ENCODE results near the gene SSH2. TPM values are rescaled to one million over a fixed set of nuclear protein-coding genes. Genes with fewer than 3 reads are reported as not detected.

SSH2 gene
- total RNA-seq, 1 experiment from 2014 or later = 14.6 TPM

- no peaks in the 10 kb centered on the region for H3K27me3 ChIP-seq (ENCODE audit: insufficient read depth, low read length)
- Mint-ChIP-seq H3K27ac (no peak overlapping the region), H3K9me3 (peaks cover 16 to 25% of the 10 kb centered on the region in 2 experiments), H3K27me3 (ENCODE audit: low read depth) (peaks cover 1% of the 10 kb centered on the region; the same call in 1 of the 2 replicates), H3K4me3 (no peak overlapping the region), H3K36me3 (ENCODE audit: insufficient read depth in 1 of 3, low read depth in 3 of 3) (peaks cover 10 to 16% (median 13%) of the 10 kb centered on the region in 3 experiments), H3K4me1 (no peaks in the 10 kb centered on the region)
- no peak overlapping the region for H2BK5ac ChIP-seq (ENCODE audit: insufficient read length, low read length)
- no peak overlapping the region for H3K27ac ChIP-seq (ENCODE audit: insufficient read length, low read depth, low read length)
- H4K91ac ChIP-seq (ENCODE audit: insufficient read length, low read depth, low read length) = no peak overlapping the region
- H4K5ac ChIP-seq (ENCODE audit: insufficient read length, low read depth, low read length) = no peak overlapping the region
- no peak overlapping the region for H2BK120ac ChIP-seq (ENCODE audit: low read depth, low read length, poor library complexity, severe bottlenecking)
- H3K23me2 ChIP-seq (ENCODE audit: insufficient read length, low read depth, low read length, poor library complexity, severe bottlenecking) = no peaks in the 10 kb centered on the region
- peaks cover 4% of the 10 kb centered on the region for H3K79me1 ChIP-seq (ENCODE audit: insufficient read depth, low read depth, low read length, poor library complexity, severe bottlenecking)
- no peak overlapping the region for H3K14ac ChIP-seq (ENCODE audit: insufficient read depth, low read length)
- no peak overlapping the region for H3K4ac ChIP-seq (ENCODE audit: low read depth, low read length)
- H4K20me1 ChIP-seq (ENCODE audit: control insufficient read depth, insufficient read depth, insufficient read length) = no peaks in the 10 kb centered on the region
- H3K56ac ChIP-seq (ENCODE audit: insufficient read length, low read depth, low read length) = no peak overlapping the region
- H2AFZ ChIP-seq (ENCODE audit: low read length) = no peak overlapping the region
- no peak overlapping the region for H3K4me2 ChIP-seq (ENCODE audit: insufficient read depth, insufficient read length, low read length)
- no peak overlapping the region for H3T11ph ChIP-seq (ENCODE audit: low read length)
- H3K9me3 ChIP-seq (ENCODE audit: control insufficient read depth, low read depth, low read length) = no peaks in the 10 kb centered on the region
- H2BK15ac ChIP-seq (ENCODE audit: low read depth, low read length) = no peak overlapping the region
- H2BK12ac ChIP-seq (ENCODE audit: insufficient read length, low read depth, low read length) = no peak overlapping the region
- no peak for TF ChIP-seq CTCF (conservative IDR thresholded peaks at IDR 0.05)
- no peak for DNase-seq
- H3K79me2 ChIP-seq (ENCODE audit: insufficient read depth, low read length) = no peaks in the 10 kb centered on the region; the same call in 1 of the 2 replicates
- no peak overlapping the region for H3K18ac ChIP-seq (ENCODE audit: insufficient read length, low read depth, low read length)
- no peak overlapping the region for H2AK5ac ChIP-seq (ENCODE audit: insufficient read length, low read length)
- no peak overlapping the region for H2BK20ac ChIP-seq (ENCODE audit: low read depth, low read length, poor library complexity, severe bottlenecking)
- WGBS (ENCODE audit: extremely low coverage, insufficient read length, low lambda C conversion rate) = no CpG with 5 or more reads among the region's 6 CpGs
- H4K8ac ChIP-seq (replicated peaks; ENCODE audit: insufficient read length, low read depth, low read length) = no peak overlapping the region
- no peaks in the 10 kb centered on the region for H3K4me1 ChIP-seq (ENCODE audit: insufficient read depth, low read length)
- no peak overlapping the region for H3K23ac ChIP-seq (ENCODE audit: insufficient read length, low read depth, low read length)
- no peak overlapping the region for H3K9ac ChIP-seq (ENCODE audit: extremely low read depth, insufficient read length, low read length)
Observed at GRCh38 chr17:29909236-29910003, 20.6 kb downstream of the SSH2 start.

Measured in H9 (cell line).